ENCODE results near the gene SERINC2.

DNA sequence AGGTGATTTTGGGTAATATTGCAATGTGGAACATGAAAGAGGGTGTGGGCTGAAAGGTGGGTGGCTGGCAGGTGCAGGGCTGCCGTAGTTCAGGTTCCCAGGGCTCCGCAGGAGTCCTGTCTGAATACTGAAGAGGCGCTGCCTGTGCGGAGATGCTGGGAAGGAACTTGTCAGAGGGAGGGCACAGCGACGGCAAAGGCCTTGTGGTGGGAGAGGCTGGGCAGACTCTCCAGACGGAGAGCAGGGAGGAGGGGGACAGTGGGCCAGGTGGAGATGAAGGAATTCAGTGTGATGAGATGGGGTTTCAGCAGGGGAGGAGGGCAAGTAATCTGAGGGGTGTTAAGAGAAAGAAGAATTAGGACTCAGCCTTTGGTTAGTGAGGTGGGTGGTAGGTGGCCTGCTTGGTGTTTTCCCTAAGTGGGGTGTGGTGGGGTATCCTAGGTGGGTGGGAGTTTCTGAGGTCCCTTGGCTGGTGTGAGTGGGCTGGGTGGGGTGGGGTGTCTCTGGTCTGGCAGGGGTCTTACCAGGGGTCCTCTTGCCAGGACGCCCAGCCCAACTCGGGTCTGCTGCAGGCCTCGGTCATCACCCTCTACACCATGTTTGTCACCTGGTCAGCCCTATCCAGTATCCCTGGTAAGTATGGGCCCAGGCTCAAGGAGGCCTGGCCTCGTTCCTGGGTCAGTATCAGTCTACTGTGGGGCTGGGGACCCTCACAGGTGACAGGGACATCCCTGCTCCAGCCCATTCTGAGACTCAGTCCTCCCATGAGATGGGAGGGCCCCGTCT is 15.6 kb downstream of the SERINC2 start:
- TF ChIP-seq SMC3 (IDR thresholded peaks at IDR 0.05; ENCODE audit: borderline replicate concordance, low read length) (no peak), SIN3A (IDR thresholded peaks at IDR 0.05; ENCODE audit: low read depth, low read length) (no peak), JUND (IDR thresholded peaks at IDR 0.05; ENCODE audit: low read depth, low read length) (no peak), CREB1 (IDR thresholded peaks at IDR 0.05; ENCODE audit: low read depth) (no peak), TCF3 (IDR thresholded peaks at IDR 0.05; ENCODE audit: borderline replicate concordance, insufficient read depth, low read depth, low read length) (no peak), POLR2AphosphoS2 (IDR thresholded peaks at IDR 0.05; ENCODE audit: low read depth, low read length) (no peak), ZNF622 (IDR thresholded peaks at IDR 0.05) (no peak), FOS (IDR thresholded peaks at IDR 0.05; ENCODE audit: borderline replicate concordance, extremely low read depth, insufficient read length) (no peak), TCF12 (IDR thresholded peaks at IDR 0.05; ENCODE audit: low read depth, low read length) (no peak)
